Measurements from ENCODE around the gene PRR18. TPM values are rescaled to one million over a fixed set of nuclear protein-coding genes. Genes with fewer than 3 reads are reported as not detected.

PRR18 gene, protein sequence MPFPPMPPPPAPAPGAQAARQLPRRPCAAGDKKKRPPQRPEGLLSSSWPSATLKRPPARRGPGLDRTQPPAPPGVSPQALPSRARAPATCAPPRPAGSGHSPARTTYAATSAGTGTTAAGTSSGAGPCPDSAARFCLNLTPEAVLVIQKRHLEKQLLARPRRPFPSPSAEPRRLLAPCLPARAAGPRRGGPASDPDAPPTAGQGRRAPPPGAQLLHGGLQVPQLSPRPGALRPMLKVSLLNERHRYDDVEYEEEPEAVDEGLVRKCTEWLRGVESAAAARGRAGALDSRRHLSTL
- total RNA-seq (under 1 TPM in 5 of 9 donors, not detected in 4; 0.07 to 0.12 (median 0.10) TPM), polyA plus RNA-seq (under 1 TPM in 1 of 2 donors, not detected in 1; 0.08 TPM)
- long read RNA-seq, donor 1, result 0 reads
- long read RNA-seq, donor 2, result 0 reads
- long read RNA-seq, donor 3, result 0 reads

DNA sequence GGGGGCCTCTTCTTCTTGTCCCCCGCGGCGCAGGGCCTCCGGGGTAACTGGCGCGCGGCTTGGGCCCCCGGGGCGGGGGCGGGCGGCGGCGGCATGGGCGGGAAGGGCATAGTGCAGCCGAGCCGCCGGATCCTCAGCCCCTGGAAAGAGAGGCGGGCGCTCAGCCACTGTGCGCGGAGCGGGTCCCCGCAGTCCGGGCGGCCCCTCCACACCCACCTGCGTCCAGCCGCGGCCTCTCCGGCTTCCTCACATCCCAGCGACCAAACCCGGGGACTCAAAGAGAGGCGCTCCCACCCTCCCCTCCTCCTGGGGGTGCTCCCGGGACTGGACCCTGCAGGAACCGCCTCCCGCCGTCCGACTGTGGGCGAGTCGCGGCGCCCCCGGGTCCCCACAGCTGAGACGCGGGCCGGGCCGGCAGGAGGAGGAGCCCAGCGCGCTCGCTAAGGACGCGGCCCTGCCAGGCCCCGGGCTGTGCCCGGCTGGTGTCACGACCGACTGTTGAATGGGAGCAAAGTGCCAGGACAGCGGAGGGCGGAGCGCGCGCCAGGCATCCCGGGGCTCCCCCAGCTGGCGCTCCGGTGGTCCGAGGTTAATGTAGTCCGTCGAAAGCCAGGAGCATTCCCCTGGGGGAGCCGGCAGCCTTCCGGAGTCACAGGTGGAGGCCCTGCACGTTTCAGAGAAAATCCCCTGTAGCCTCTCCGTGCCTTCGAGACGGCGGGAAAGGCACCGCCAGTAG, at the start of gene PRR18:
Gene PRR18, minus strand, starts transcription at position 360 of the 736 bp plus-strand sequence. Its CDS starts 250 bp downstream, at position 110.
- DNase-seq, result no peak
- H3K4me3 ChIP-seq, result peak within 1 kb of the TSS; percentile 37 to 63 (median 48)
- H3K27me3 ChIP-seq, result peaks cover 20 to 68% (median 37%) of the 10 kb centered on the region in 9 donors
- intact Hi-C loops (cut with DNase I), result no loop called here
- peaks cover 0 to 22% (median 6%) of the 10 kb centered on the region in 12 donors for H3K4me1 ChIP-seq
- no peaks in the 10 kb centered on the region for H3K36me3 ChIP-seq
- 1 to 4% (median 1%) methylated on average over 32 to 74 of the region's 74 CpGs for WGBS, 4 donors
- ATAC-seq, result peak in 3 of 4 donors; percentile 21 to 79 (median 71)
- H3K9me3 ChIP-seq, result no peaks in the 10 kb centered on the region
- H3K27ac ChIP-seq, result no peak within 1 kb of the TSS
- TF ChIP-seq, protein P1, sequence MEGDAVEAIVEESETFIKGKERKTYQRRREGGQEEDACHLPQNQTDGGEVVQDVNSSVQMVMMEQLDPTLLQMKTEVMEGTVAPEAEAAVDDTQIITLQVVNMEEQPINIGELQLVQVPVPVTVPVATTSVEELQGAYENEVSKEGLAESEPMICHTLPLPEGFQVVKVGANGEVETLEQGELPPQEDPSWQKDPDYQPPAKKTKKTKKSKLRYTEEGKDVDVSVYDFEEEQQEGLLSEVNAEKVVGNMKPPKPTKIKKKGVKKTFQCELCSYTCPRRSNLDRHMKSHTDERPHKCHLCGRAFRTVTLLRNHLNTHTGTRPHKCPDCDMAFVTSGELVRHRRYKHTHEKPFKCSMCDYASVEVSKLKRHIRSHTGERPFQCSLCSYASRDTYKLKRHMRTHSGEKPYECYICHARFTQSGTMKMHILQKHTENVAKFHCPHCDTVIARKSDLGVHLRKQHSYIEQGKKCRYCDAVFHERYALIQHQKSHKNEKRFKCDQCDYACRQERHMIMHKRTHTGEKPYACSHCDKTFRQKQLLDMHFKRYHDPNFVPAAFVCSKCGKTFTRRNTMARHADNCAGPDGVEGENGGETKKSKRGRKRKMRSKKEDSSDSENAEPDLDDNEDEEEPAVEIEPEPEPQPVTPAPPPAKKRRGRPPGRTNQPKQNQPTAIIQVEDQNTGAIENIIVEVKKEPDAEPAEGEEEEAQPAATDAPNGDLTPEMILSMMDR (IDR thresholded peaks at IDR 0.05), result no peak
- no peak for TF ChIP-seq POLR2A (IDR thresholded peaks at IDR 0.05)

DNA sequence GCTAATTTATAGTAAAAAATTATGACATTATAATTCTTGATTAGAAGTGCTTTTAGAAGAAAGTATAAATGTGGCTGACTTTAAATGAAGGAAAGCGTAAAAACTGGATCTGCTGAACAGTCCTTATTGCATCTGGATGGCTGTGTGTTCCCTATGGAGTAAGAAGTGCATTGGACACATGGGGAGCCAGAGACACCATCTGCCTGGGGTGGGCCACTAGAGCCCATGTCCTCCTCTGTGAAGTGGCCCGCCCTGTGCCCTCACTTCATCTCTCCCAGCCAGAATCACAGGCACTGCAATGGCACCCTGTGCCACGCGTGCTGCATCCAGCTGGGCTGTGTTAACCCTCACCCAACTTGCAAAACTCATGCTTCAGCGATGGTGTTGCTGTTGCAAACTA, 47.4 kb upstream of the PRR18 start:
- H3K4me3 ChIP-seq, result no peak overlapping the region
- DNase-seq (no peak), ATAC-seq (no peak)
- peaks cover 0 to 3% (median 0%) of the 10 kb centered on the region in 12 donors for H3K9me3 ChIP-seq
- H3K27me3 ChIP-seq, result no peaks in the 10 kb centered on the region
- peaks cover 0 to 7% (median 4%) of the 10 kb centered on the region in 12 donors for H3K4me1 ChIP-seq
- 77 to 80% (median 79%) methylated on average over 5 of the region's 5 CpGs for WGBS, 4 donors
- intact Hi-C loops (cut with DNase I), result no loop called here
- H3K36me3 ChIP-seq, result no peaks in the 10 kb centered on the region
- no peak for TF ChIP-seq POLR2A (IDR thresholded peaks at IDR 0.05)
- TF ChIP-seq, protein P1 (IDR thresholded peaks at IDR 0.05), result no peak
- H3K27ac ChIP-seq, result no peak overlapping the region

DNA sequence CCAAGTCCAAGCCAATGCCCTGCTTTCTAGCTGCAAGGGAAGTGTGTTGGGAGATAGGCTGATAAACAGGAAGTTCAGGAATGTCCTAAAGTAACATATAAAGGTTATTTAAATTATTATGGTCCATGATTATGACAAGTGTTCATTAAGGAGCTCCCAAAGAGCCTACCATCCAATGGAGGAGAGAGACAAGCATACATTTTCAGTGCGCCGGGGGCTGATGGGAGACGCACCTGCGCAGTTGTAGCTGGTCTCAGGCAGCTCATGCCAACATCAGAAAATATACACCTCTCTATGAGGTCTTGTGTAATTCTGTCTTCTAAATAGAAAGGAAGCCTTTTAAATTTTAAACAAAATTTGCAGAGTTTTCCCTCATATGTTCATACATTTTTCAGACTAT, 46.8 kb upstream of the PRR18 start:
- Histone ChIP-seq H3K36me3 (no peaks in the 10 kb centered on the region), H3K27ac (no peak overlapping the region), H3K27me3 (no peaks in the 10 kb centered on the region), H3K9me3 (peaks cover 0 to 9% (median 0%) of the 10 kb centered on the region in 12 donors), H3K4me3 (no peak overlapping the region), H3K4me1 (peaks cover 0 to 1% (median 0%) of the 10 kb centered on the region in 12 donors)
- DNase-seq (no peak), ATAC-seq (no peak)
- 96 to 98% (median 98%) methylated on average over 4 of the region's 4 CpGs for WGBS, 4 donors
- TF ChIP-seq, protein P1 (IDR thresholded peaks at IDR 0.05), result no peak
- no peak for TF ChIP-seq POLR2A (IDR thresholded peaks at IDR 0.05)
- intact Hi-C loops (cut with DNase I), result no loop called here

DNA sequence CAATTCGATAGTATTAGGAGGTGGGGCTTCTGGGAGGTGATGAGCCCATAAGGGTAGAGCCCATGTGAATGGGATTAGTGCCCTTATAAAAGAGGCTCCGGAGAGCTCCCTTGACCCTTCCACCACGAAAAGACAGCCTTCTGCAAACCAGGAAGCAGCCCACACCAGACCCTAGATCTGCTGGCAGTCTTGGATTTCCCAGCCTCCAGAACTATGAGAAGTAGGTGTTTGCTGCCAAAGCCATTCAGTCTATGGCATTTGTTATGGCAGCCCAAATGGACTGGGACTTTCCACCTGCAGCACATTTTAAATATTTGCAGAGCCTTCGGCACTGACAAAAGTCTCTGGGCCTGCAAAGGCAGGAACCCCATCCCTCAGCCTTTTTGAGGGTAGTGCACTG, 46.0 kb upstream of the PRR18 start:
- Histone ChIP-seq H3K9me3 (peaks cover 0 to 16% (median 0%) of the 10 kb centered on the region in 12 donors), H3K27me3 (no peaks in the 10 kb centered on the region), H3K27ac (no peak overlapping the region), H3K4me1 (no peaks in the 10 kb centered on the region), H3K4me3 (no peak overlapping the region), H3K36me3 (no peaks in the 10 kb centered on the region)
- WGBS, 4 donors, result 86 to 91% (median 90%) methylated on average over 4 of the region's 4 CpGs
- TF ChIP-seq POLR2A (IDR thresholded peaks at IDR 0.05), result no peak
- no peak for DNase-seq
- intact Hi-C loops (cut with DNase I), result no loop called here
- ATAC-seq, result no peak

All from heart left ventricle (tissue), 16 donors.